ENCODE data around the gene CLDN20.

GRCh38 chr6:155271145-155271544, 7.3 kb downstream of the CLDN20 start:
- no peak for TF ChIP-seq POLR2AphosphoS5 (IDR thresholded peaks at IDR 0.05; ENCODE audit: insufficient read depth in 1 of 2, low read depth in 1 of 2)
- TF ChIP-seq, protein P1, sequence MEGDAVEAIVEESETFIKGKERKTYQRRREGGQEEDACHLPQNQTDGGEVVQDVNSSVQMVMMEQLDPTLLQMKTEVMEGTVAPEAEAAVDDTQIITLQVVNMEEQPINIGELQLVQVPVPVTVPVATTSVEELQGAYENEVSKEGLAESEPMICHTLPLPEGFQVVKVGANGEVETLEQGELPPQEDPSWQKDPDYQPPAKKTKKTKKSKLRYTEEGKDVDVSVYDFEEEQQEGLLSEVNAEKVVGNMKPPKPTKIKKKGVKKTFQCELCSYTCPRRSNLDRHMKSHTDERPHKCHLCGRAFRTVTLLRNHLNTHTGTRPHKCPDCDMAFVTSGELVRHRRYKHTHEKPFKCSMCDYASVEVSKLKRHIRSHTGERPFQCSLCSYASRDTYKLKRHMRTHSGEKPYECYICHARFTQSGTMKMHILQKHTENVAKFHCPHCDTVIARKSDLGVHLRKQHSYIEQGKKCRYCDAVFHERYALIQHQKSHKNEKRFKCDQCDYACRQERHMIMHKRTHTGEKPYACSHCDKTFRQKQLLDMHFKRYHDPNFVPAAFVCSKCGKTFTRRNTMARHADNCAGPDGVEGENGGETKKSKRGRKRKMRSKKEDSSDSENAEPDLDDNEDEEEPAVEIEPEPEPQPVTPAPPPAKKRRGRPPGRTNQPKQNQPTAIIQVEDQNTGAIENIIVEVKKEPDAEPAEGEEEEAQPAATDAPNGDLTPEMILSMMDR (IDR thresholded peaks at IDR 0.05) = no peak
